NCI-H2081 (cell line): ENCODE results near the gene DNAJC13.

Experiments used
- DNase-seq, 2 experiments: peaks; one replicate each; lab custom pipeline; 2025; lab: John Stamatoyannopoulos, UW

DNAJC13 gene

GRCh38 chr3:132406587-132406986 is 10.7 kb upstream of the DNAJC13 start:
- DNase-seq, result no peak

GRCh38 chr3:132407025-132407424 is 10.3 kb upstream of the DNAJC13 start:
- DNase-seq, result no peak

- DNase-seq, result no peak
These were observed 2.5 kb upstream of the DNAJC13 start for GRCh38 chr3:132414841-132415240.

- no peak for DNase-seq
These were observed 1.1 kb upstream of the DNAJC13 start for GRCh38 chr3:132416161-132416560.

GRCh38 chr3:132417695-132418411 is 551 bp downstream of the DNAJC13 start:
- peak; percentile 32 to 76 for DNase-seq

GRCh38 chr3:132418916-132419315 is 1.6 kb downstream of the DNAJC13 start:
- DNase-seq, result no peak

GRCh38 chr3:132421832-132422231 is 4.5 kb downstream of the DNAJC13 start:
- DNase-seq, result no peak

- DNase-seq, result no peak
These were observed 5.2 kb downstream of the DNAJC13 start for GRCh38 chr3:132422531-132422930.

GRCh38 chr3:132432639-132433038 is 15.3 kb downstream of the DNAJC13 start:
- DNase-seq, result no peak

GRCh38 chr3:132433121-132433520 is 15.8 kb downstream of the DNAJC13 start:
- DNase-seq, result no peak

GRCh38 chr3:132435224-132435910 is 18.1 kb downstream of the DNAJC13 start:
- DNase-seq, result no peak

GRCh38 chr3:132435911-132436425 is 18.7 kb downstream of the DNAJC13 start:
- no peak for DNase-seq

- no peak for DNase-seq
These were observed 26.1 kb downstream of the DNAJC13 start for GRCh38 chr3:132443421-132443820.

- DNase-seq, result no peak
These were observed 27.1 kb downstream of the DNAJC13 start for GRCh38 chr3:132444383-132444782.

GRCh38 chr3:132445817-132446216 is 28.5 kb downstream of the DNAJC13 start:
- no peak for DNase-seq

GRCh38 chr3:132448216-132448961 is 31.1 kb downstream of the DNAJC13 start:
- no peak for DNase-seq

- no peak for DNase-seq
These were observed 38.8 kb downstream of the DNAJC13 start for GRCh38 chr3:132456136-132456535.

GRCh38 chr3:132456571-132456970 is 39.3 kb downstream of the DNAJC13 start:
- DNase-seq, result no peak

GRCh38 chr3:132457286-132457685 is 40.0 kb downstream of the DNAJC13 start:
- DNase-seq, result no peak

GRCh38 chr3:132459551-132459950 is 42.2 kb downstream of the DNAJC13 start:
- no peak for DNase-seq

GRCh38 chr3:132461544-132461943 is 44.2 kb downstream of the DNAJC13 start:
- no peak for DNase-seq

GRCh38 chr3:132464066-132464465 is 46.8 kb downstream of the DNAJC13 start:
- DNase-seq, result no peak

GRCh38 chr3:132469326-132469725 is 52.0 kb downstream of the DNAJC13 start:
- no peak for DNase-seq
